NCI-H1048 (cell line): ENCODE measurements around the gene ARL6IP1.
A peak's percentile ranks its signal among the peaks of the same experiment; 100 is the strongest.
"Not testable (repeated sequence)": the region's sequence is repeated elsewhere in the genome, so short reads cannot be mapped to it uniquely, and the experiment has no call there.

Experiments
- DNase-seq: peaks from one replicate; lab custom pipeline; 2025; lab: John Stamatoyannopoulos, UW

The ARL6IP1 gene

GRCh38 chr16:18799500-18799899, 1.8 kb downstream of the ARL6IP1 start:
- DNase-seq: no peak

- DNase-seq: no peak
Observed at GRCh38 chr16:18797746-18798145, 3.6 kb downstream of the ARL6IP1 start.

- no peak for DNase-seq
Observed at GRCh38 chr16:18796377-18796776, 5.0 kb downstream of the ARL6IP1 start.

DNA sequence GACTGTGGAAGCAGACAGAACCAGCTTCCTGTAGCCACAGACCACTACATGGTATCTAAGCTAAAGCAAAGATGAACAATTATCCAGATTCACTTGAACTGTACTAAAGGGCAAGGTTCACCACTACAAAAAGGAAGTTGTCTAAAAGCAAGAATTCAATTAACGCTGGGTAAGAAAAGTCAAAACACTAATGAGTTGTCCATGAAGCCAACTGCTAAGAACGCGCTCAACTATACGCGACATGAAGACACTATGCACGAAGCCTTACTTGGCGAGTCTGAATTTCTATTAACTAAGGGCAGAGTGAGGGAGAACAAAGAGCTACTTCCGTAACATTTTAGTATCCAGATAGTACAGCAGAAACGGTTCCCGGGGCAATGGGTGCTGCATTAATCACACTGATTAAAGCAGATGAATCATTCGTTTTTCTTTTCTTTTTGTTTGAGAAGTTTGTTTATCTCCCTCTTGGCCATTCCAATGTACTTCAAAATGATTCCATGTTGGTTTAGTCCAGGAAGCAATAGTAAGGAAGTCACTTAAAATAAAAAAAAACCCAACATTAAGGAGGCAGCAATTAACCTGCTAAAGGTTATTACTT, 8.4 kb downstream of the ARL6IP1 start:
- DNase-seq: no peak

- peak; percentile 30 for DNase-seq
Observed at GRCh38 chr16:18789850-18790706, 11.3 kb downstream of the ARL6IP1 start, which contains the start of gene RPS15A. Gene RPS15A (minus strand): TSS chr16:18790334. CDS start chr16:18789113, 1,221 bp downstream.

DNA sequence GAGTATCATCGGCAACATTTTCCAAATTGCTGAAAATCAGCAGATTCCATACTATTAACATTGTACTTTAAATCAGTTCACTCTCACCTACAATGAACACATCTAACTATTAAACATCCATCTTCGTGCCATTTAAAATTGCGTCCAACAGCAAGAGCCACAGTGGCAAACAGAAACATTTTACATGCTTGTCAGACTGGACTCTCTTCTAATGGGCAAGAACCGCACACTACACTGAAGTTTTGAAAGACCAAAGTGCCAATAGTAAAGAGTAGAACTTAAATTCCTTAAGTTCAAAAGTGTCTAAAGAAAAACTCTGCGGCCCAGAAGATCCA, 11.9 kb downstream of the ARL6IP1 start:
- DNase-seq: no peak

- DNase-seq: no peak
Observed at GRCh38 chr16:18788828-18789514, 12.4 kb downstream of the ARL6IP1 start.

DNA sequence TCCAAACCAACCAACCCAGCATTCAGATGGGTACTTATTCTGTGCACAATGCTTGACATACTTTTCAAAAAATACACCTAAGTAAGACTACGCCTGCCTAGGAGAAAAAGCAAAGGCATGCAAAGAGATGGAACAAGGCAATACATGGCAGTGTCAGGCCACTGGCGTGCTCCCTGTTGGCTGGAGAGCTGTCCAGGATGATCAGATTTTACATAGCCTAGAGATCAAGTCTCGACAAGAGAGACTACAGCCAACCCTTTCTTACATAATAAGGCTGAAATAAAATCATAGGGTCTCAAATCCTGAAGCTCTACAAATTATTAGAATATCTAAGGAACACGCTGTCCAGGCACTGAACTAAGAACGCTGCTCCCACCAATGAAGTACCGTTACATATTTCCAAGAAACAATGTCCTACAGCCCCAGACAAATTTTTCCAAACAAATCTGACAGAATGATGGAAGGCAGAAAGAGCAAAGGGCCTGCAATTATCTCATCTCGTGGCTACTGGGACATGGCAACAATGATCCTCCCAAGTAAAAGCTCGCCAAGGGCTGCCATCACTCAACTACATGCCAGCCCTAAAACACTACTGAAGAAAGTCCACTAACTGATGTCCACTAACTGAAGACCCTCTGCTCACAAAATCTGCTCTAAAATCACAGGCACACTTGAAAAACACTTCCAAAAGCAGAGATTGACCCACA, 16.3 kb downstream of the ARL6IP1 start:
- no peak for DNase-seq

DNA sequence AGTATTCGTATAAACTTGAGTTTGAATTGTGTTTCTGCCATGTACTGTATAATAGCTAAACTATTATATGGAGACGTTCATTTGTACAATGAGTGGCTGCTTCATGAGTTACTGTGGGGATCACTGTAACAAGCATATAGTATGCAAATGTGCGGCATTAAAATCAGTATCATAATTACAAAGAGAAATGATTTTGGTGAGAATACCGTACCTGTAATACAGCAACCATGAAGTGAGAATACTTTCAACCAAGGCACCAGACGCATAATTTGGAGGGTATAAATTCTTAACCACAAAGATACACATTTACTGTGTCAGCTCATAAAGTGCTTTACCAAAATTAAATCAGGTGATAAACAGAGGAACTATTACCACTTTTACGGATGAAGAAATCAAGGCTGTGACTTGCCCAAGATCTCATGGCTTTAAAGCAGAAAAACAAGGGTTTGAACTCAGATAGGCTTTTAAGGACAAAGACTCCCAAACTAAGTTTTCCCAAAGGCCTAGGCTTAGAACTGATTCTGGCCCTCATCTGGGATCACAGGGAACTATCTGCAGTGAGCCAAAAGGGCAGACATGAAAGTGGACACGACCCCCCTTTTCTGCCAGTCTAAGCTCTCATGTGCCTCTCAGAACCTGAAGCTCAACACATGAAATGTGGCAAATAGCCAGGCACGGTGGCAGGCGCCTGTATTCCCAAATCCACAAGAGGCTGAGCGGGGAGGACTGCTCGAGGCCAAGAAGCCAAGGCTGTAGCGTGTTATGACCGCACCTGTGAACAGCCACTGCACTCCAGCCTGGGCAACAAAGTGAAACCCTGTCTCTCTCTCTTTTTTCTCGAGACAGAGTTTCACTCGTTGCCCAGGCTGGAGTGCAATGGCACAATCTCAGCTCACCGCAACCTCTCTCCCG, 17.7 kb downstream of the ARL6IP1 start:
- no peak for DNase-seq

GRCh38 chr16:18782697-18783429, 18.5 kb downstream of the ARL6IP1 start:
- DNase-seq: no peak

DNA sequence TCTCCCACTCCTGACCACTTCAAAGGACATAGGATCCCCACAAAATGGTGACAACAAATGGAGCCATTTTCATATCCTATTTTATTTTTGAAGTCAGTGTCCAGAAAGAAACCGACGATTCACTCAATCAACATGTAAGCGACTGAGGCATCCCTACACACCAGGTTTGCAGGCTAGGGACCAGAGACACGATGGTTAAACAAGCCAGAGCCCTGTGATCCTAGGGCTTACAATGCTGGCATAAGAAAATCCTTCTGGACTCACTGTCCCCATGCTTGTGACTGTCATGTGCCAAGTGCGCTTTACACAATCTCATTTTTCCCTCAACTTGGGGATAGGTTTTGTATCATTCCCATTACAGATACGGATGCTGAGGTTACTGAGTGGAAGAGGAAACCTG, 20.1 kb downstream of the ARL6IP1 start:
- DNase-seq: not testable (repeated sequence)

DNA sequence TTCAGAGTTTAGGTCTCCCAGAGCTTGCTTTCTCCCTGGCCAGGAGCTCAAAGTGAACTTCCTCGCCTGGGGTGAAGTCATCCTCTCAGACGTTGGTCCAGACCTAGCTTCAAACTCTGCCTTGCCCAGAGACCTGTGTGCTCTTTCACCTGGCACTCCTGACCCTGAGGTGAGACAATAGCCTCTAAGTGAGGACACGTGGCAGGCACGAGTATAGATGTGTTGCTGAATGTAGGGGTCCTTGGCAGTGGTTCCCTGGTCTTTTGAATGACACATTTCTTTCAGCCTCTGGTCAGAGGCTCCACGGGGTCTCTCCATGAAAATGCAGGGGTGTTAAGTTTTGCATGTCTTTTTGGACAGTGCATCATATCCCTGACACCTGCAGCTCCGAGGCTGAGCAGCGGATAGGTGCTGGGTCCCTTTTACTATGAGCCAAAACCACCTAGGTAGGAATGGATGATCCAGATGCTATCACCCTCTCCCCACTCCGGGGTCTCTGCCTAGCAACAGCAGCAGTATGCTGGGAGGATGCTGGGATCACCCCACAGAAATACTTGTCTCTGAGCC, 20.8 kb downstream of the ARL6IP1 start:
- not testable (repeated sequence) for DNase-seq

- not testable (repeated sequence) for DNase-seq
Observed at GRCh38 chr16:18777664-18778063, 23.7 kb downstream of the ARL6IP1 start.

DNA sequence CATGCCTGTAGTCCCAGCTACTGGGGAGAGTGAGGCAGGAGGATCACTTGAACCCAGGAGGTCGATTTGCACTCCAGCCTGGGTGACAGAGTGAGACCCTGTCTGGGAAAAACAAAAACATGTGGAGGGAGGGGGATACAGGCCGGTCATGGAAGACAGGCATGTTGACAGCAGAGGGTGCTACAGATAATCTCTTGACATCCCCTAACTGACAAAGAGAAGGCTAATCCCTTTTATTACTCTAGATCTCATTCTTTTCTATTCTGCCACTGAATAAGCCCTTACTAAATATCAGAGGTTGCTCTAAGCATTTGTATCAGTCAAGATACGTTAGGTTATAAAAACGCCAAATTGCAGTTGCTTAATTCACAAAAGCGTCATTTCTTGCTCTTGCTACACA, 25.0 kb downstream of the ARL6IP1 start:
- DNase-seq: not testable (repeated sequence)

DNA sequence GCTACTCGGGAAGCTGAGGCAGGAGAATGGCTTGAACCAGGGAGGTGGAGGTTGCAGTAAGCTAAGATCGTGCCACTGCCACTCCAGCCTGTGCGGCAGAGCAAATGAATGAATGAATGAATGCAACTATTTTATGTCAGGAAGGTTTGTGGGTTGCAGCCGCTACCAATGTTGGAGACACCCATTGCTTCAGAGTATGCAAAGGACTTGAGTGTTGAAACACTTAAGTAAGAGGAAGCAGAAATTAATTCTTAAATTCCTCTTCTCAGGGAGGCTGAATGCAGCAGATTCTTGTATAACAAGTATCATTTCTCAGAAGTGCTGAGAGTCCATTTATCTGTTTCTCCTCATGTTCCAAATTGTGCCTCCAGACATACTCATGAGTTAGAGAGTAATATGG, 26.7 kb downstream of the ARL6IP1 start:
- DNase-seq: not testable (repeated sequence)

GRCh38 chr16:18772171-18772570, 29.2 kb downstream of the ARL6IP1 start:
- DNase-seq: not testable (repeated sequence)

DNA sequence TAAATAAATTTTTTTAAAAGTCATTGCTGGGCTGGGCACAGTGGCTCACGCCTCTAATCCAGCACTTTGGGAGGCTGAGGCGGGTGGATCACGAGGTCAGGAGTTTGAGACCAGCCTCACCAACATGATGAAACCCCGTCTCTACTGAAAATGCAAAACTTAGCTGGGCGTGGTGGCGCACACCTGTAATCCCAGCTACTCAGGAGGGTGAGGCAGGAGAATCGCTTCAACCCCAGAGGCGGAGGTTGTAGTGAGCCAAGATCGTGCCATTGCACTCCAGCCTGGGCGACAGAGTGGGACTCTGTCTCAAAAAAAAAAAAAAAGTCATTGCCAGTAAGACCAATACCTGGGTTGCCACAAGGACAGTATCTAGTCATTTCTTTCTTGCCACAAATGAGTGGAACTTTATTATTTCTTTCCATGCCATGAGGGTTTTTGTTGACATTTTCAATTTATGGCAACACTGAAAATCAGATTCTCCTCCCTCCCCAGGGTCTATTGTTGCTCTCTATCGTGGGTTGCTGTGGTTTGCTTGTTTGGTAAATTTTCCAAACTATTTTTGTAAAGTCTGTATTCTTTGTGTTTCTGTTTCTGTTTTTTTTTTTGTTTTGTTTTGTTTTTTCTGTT, 30.9 kb downstream of the ARL6IP1 start:
- DNase-seq: not testable (repeated sequence)

GRCh38 chr16:18767217-18767616, 34.1 kb downstream of the ARL6IP1 start:
- DNase-seq: not testable (repeated sequence)

GRCh38 chr16:18762713-18763112, 38.6 kb downstream of the ARL6IP1 start:
- not testable (repeated sequence) for DNase-seq
